ENCODE results near the gene MESP2.
A peak's percentile ranks its signal among the peaks of the same experiment; 100 is the strongest.

The MESP2 gene

GRCh38 chr15:89747708-89748682, 28.1 kb upstream of the MESP2 start:
- no peaks in the 10 kb centered on the region for H3K36me3 ChIP-seq (ENCODE audit: insufficient read depth, low read length)
- no peak overlapping the region for H3K9ac ChIP-seq (ENCODE audit: low read depth, low read length)
- peaks cover 23% of the 10 kb centered on the region for H3K27me3 ChIP-seq (ENCODE audit: control insufficient read depth, insufficient read depth, low read length)
- no peak overlapping the region for H3K4me3 ChIP-seq (ENCODE audit: low read length)
- peaks cover 7% of the 10 kb centered on the region for H3K4me1 ChIP-seq (ENCODE audit: control insufficient read depth, insufficient read depth, low read length)
- no peak overlapping the region for H3K4me2 ChIP-seq (ENCODE audit: low read length)
- H3K9me3 ChIP-seq (replicated peaks; ENCODE audit: low read length): no peaks in the 10 kb centered on the region

DNA sequence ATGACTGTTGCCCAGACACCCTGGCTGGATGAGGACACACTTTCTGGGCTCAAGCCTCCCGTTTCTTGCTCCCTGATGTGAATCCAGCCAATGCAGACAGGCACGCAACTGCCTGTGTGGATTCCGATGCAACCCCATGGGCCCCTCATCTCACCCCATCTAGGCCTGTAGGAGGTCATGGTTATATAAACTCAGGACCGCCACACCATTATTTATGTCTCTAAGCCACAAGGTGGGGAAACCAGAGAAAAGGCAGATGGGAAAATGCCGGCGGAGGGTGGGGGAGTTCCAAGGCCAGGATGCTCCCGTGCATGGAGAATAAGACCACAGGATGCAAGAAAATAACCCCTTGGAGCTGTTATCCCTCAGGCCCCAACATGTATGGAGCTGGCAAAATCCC, 27.1 kb upstream of the MESP2 start:
- Histone ChIP-seq H3K9me3 (replicated peaks; ENCODE audit: low read length) (no peaks in the 10 kb centered on the region), H3K4me2 (ENCODE audit: low read length) (no peak overlapping the region), H3K36me3 (ENCODE audit: insufficient read depth, low read length) (no peaks in the 10 kb centered on the region), H3K4me3 (ENCODE audit: low read length) (no peak overlapping the region), H3K9ac (ENCODE audit: low read depth, low read length) (no peak overlapping the region), H3K27me3 (ENCODE audit: control insufficient read depth, insufficient read depth, low read length) (peaks cover 17% of the 10 kb centered on the region), H3K4me1 (ENCODE audit: control insufficient read depth, insufficient read depth, low read length) (peaks cover 7% of the 10 kb centered on the region)

DNA sequence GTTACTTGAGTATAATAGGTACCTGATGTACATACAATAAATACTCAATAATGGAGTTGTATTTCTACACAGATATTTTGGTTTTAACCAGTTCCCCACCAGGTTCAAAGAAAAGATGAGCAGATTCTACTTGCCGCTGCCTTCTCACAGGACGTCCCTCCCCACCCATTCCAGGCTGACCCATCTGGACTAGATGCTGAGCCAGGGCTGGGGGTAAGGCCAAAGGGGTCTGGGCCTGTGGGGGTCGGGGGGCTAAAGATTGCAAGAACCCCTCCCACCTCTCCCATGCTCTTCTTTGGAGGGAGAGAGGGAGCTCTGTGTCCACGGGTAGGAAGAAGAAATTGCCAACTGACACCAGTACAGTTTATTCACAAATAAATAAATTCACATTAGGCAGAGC, 26.6 kb upstream of the MESP2 start:
- peaks cover 12% of the 10 kb centered on the region for H3K27me3 ChIP-seq (ENCODE audit: control insufficient read depth, insufficient read depth, low read length)
- H3K36me3 ChIP-seq (ENCODE audit: insufficient read depth, low read length): no peaks in the 10 kb centered on the region
- H3K4me3 ChIP-seq (ENCODE audit: low read length): no peak overlapping the region
- H3K4me1 ChIP-seq (ENCODE audit: control insufficient read depth, insufficient read depth, low read length): peaks cover 7% of the 10 kb centered on the region
- H3K9ac ChIP-seq (ENCODE audit: low read depth, low read length): no peak overlapping the region
- no peaks in the 10 kb centered on the region for H3K9me3 ChIP-seq (replicated peaks; ENCODE audit: low read length)
- H3K4me2 ChIP-seq (ENCODE audit: low read length): no peak overlapping the region

GRCh38 chr15:89749951-89750559, 26.1 kb upstream of the MESP2 start:
- no peaks in the 10 kb centered on the region for H3K36me3 ChIP-seq (ENCODE audit: insufficient read depth, low read length)
- H3K9ac ChIP-seq (ENCODE audit: low read depth, low read length): no peak overlapping the region
- H3K4me1 ChIP-seq (ENCODE audit: control insufficient read depth, insufficient read depth, low read length): peaks cover 7% of the 10 kb centered on the region
- peaks cover 10% of the 10 kb centered on the region for H3K27me3 ChIP-seq (ENCODE audit: control insufficient read depth, insufficient read depth, low read length)
- no peaks in the 10 kb centered on the region for H3K9me3 ChIP-seq (replicated peaks; ENCODE audit: low read length)
- H3K4me3 ChIP-seq (ENCODE audit: low read length): peak overlapping the region; percentile 89
- H3K4me2 ChIP-seq (ENCODE audit: low read length): peak overlapping the region; percentile 90

- Histone ChIP-seq H3K4me3 (ENCODE audit: low read length) (peak within 1 kb of the TSS; percentile 89), H3K4me1 (ENCODE audit: control insufficient read depth, insufficient read depth, low read length) (peaks cover 7% of the 10 kb centered on the region), H3K9ac (ENCODE audit: low read depth, low read length) (peak within 1 kb of the TSS; percentile 79), H3K9me3 (replicated peaks; ENCODE audit: low read length) (no peaks in the 10 kb centered on the region), H3K4me2 (ENCODE audit: low read length) (peak within 1 kb of the TSS; percentile 90), H3K27me3 (ENCODE audit: control insufficient read depth, insufficient read depth, low read length) (peaks cover 10% of the 10 kb centered on the region), H3K36me3 (ENCODE audit: insufficient read depth, low read length) (no peaks in the 10 kb centered on the region)
These were observed 25.3 kb upstream of the MESP2 start, which contains the start of gene MESP1 for GRCh38 chr15:89750560-89751542. MESP1 (minus strand) TSS chr15:89751249; CDS start chr15:89751231, 18 bp downstream.

DNA sequence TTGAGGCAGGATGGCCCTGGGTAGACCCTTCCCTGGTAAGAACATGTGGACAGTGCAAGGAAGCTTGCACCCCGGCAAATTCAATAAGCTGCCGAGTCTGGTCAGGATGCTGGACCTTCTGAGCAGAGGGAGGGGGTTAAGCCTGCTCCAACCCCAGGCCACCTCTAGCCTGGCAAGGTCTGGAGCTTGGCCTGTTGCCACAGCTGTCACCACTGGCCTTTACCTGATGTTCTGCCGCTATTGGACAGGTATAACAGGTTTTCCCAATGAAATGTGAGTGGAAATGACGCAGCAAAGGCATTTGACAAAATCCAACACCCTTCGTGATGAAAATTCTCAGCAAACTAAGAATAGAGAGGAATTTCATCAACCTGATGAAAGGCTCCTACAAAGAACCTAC, 24.4 kb upstream of the MESP2 start:
- Histone ChIP-seq H3K9ac (ENCODE audit: low read depth, low read length) (no peak overlapping the region), H3K4me2 (ENCODE audit: low read length) (no peak overlapping the region), H3K9me3 (replicated peaks; ENCODE audit: low read length) (no peaks in the 10 kb centered on the region), H3K4me3 (ENCODE audit: low read length) (no peak overlapping the region), H3K4me1 (ENCODE audit: control insufficient read depth, insufficient read depth, low read length) (peaks cover 7% of the 10 kb centered on the region), H3K36me3 (ENCODE audit: insufficient read depth, low read length) (no peaks in the 10 kb centered on the region), H3K27me3 (ENCODE audit: control insufficient read depth, insufficient read depth, low read length) (peaks cover 10% of the 10 kb centered on the region)

GRCh38 chr15:89753855-89754254, 22.3 kb upstream of the MESP2 start:
- Histone ChIP-seq H3K9ac (ENCODE audit: low read depth, low read length) (no peak overlapping the region), H3K27me3 (ENCODE audit: control insufficient read depth, insufficient read depth, low read length) (peaks cover 13% of the 10 kb centered on the region), H3K36me3 (ENCODE audit: insufficient read depth, low read length) (no peaks in the 10 kb centered on the region), H3K4me3 (ENCODE audit: low read length) (no peak overlapping the region), H3K9me3 (replicated peaks; ENCODE audit: low read length) (no peaks in the 10 kb centered on the region), H3K4me1 (ENCODE audit: control insufficient read depth, insufficient read depth, low read length) (peaks cover 7% of the 10 kb centered on the region), H3K4me2 (ENCODE audit: low read length) (no peak overlapping the region)

DNA sequence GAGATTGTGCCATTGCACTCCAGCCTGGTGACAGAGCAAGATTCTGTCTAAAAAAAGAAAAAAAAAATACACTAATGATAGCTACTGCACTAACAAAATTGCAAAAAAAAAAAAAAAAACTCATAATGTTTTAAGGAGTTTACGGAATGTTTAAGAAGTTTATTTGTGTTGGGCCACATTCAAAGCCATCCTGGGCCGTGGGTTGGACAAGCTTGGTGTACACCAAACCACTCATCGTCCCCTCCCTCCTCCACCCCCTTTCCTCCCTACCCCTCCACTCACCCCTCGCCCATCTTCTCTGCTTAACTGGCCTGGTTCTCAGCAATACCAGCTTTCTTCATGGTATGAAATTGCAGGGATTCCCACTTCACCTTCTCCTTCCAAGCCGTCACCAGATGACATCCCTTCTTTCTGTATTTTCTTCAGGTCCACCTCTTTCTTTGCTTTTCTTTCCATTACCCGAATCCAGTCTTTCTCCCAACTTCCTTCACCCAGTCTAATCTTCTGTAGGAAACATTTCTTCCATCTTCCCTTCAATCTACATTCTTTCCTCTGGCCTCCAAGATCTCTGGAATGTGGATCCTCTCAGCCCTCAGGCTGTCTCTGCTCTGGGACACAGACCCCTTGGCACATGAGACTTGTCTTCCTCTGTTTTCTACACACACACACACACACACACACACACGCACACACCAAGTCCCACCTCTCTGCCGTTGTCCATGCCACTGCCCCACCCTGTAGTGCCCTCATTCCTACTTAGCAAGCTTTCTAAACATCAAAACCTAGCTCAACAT, 21.6 kb upstream of the MESP2 start:
- Histone ChIP-seq H3K36me3 (ENCODE audit: insufficient read depth, low read length) (no peaks in the 10 kb centered on the region), H3K4me3 (ENCODE audit: low read length) (no peak overlapping the region), H3K9ac (ENCODE audit: low read depth, low read length) (no peak overlapping the region), H3K9me3 (replicated peaks; ENCODE audit: low read length) (no peaks in the 10 kb centered on the region), H3K27me3 (ENCODE audit: control insufficient read depth, insufficient read depth, low read length) (peaks cover 9% of the 10 kb centered on the region), H3K4me1 (ENCODE audit: control insufficient read depth, insufficient read depth, low read length) (peaks cover 7% of the 10 kb centered on the region), H3K4me2 (ENCODE audit: low read length) (no peak overlapping the region)

DNA sequence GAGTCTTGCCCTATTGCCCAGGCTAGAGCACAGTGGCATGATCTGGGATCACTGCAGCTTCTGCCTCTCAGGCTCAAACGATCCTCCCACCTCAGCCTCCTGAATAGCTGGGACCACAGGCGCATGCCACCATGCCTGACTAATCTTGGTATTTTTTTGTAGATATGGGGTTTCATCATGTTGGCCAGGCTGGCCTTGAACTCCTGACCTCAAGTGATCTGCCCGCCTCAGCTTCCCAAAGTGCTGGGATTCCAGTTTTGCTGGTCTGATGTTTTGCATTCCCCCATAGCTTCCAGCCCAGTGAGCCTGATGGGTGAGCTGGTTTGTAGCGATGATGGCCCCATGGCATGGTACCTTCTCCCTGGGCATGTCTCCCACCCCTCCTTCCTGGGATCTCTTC, 20.4 kb upstream of the MESP2 start:
- H3K27me3 ChIP-seq (ENCODE audit: control insufficient read depth, insufficient read depth, low read length): peaks cover 3% of the 10 kb centered on the region
- no peaks in the 10 kb centered on the region for H3K9me3 ChIP-seq (replicated peaks; ENCODE audit: low read length)
- H3K9ac ChIP-seq (ENCODE audit: low read depth, low read length): no peak overlapping the region
- H3K4me1 ChIP-seq (ENCODE audit: control insufficient read depth, insufficient read depth, low read length): no peaks in the 10 kb centered on the region
- H3K4me2 ChIP-seq (ENCODE audit: low read length): no peak overlapping the region
- no peak overlapping the region for H3K4me3 ChIP-seq (ENCODE audit: low read length)
- H3K36me3 ChIP-seq (ENCODE audit: insufficient read depth, low read length): no peaks in the 10 kb centered on the region

DNA sequence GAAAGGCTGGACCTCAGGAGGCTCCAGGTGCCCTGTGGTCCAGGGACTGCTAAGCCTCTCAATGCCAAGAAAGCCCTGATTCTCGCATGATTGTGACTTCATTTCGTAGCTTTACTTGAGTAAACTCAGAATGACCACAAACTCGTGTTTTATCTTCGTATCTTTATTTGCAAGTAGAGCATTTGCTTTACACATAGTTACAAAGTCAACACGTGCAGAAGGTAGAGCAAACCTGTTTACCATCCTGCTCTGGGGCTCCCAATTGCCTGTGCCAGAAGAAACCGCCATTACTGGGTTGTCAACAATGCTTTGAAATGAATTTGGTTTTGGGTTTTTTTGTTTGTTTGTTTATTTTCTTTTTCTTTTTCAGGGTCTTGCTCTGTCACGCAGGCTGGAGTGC, 19.2 kb upstream of the MESP2 start:
- Histone ChIP-seq H3K4me3 (ENCODE audit: low read length) (no peak overlapping the region), H3K4me2 (ENCODE audit: low read length) (no peak overlapping the region), H3K27me3 (ENCODE audit: control insufficient read depth, insufficient read depth, low read length) (peaks cover 3% of the 10 kb centered on the region), H3K4me1 (ENCODE audit: control insufficient read depth, insufficient read depth, low read length) (no peaks in the 10 kb centered on the region), H3K9ac (ENCODE audit: low read depth, low read length) (no peak overlapping the region), H3K36me3 (ENCODE audit: insufficient read depth, low read length) (no peaks in the 10 kb centered on the region), H3K9me3 (replicated peaks; ENCODE audit: low read length) (no peaks in the 10 kb centered on the region)

Data from skeletal muscle satellite cell (primary cell).